Measurements from ENCODE around the gene ACOT2. TPM values are rescaled to one million over a fixed set of nuclear protein-coding genes. Genes with fewer than 3 reads are reported as not detected.

ACOT2 gene
- total and polyA plus RNA-seq, 2 donors = 13.8 to 20.3 TPM

DNA sequence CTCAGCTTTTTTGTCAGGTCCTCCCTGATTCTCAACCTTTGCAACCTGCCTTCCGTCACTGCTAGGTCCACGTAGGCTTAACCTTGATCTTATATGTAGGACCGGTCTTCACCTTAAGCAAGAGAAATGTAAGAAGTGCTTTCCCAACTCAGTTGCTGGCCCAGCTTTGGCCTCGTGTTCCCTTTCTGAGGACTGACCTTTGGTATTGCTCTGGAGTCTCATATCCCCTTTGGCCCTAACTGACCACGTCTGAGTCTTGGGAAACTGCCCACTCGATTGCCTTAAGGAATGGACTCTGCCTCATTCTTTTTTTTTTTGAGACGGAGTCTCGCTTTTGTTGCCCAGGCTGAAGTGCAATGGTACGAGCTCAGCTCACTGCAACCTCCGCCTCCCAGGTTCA lies 51.3 kb downstream of the ACOT2 start:
- no peak overlapping the region for H3K27ac ChIP-seq (ENCODE audit: low read depth in 1 of 2, low read length in 1 of 2)
- no peaks in the 10 kb centered on the region for H3K36me3 ChIP-seq (ENCODE audit: control insufficient read depth in 2 of 2, insufficient read depth in 2 of 2, low read length in 1 of 2)
- H3K9me3 ChIP-seq (ENCODE audit: control insufficient read depth in 2 of 2, insufficient read depth in 1 of 2, low read length in 1 of 2) = no peaks in the 10 kb centered on the region
- DNase-seq (ENCODE audit: low read depth in 6 of 9, low spot score in 9 of 9) = no peak
- no peak overlapping the region for H3K4me3 ChIP-seq (ENCODE audit: low read length in 2 of 2)
- no peaks in the 10 kb centered on the region for H3K4me1 ChIP-seq (ENCODE audit: control insufficient read depth in 2 of 2, insufficient read depth in 2 of 2, low read length in 2 of 2)
- WGBS = 95% methylated on average over 10 of the region's 10 CpGs
- no peaks in the 10 kb centered on the region for H3K27me3 ChIP-seq (ENCODE audit: control insufficient read depth in 2 of 2, insufficient read depth in 1 of 2, low read length in 1 of 2)

DNA sequence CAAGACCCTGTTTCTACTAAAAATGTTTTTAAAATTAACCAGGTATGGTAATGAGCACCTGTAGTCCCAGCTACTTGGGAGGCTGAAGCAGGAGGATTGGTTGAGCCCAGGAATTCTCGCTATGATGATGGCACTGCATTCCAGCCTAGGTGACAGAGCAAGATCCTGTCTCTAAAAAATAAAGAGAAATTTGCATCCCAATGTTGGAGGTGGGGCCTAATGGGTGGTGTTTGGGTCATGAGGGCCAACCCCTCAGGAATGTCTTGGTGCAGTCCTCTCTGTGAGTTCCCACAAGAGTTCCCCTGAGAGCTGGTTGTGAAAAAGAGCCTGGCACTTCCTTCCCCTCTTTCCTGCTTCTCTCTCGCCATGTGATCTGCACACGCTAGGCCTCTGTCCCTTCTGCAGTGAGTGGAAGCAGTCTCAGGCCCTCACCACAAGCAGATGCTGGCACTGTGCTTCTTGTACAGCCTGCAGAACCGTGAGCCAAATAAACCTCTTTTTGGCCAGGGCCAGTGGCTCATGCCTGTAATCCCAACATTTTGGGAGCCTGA lies 54.6 kb downstream of the ACOT2 start:
- H3K27ac ChIP-seq (ENCODE audit: low read depth in 1 of 2, low read length in 1 of 2) = no peak overlapping the region
- no peaks in the 10 kb centered on the region for H3K4me1 ChIP-seq (ENCODE audit: control insufficient read depth in 2 of 2, insufficient read depth in 2 of 2, low read length in 2 of 2)
- H3K27me3 ChIP-seq (ENCODE audit: control insufficient read depth in 2 of 2, insufficient read depth in 1 of 2, low read length in 1 of 2) = no peaks in the 10 kb centered on the region
- WGBS = 95% methylated on average over 4 of the region's 4 CpGs
- H3K9me3 ChIP-seq (ENCODE audit: control insufficient read depth in 2 of 2, insufficient read depth in 1 of 2, low read length in 1 of 2) = no peaks in the 10 kb centered on the region
- H3K4me3 ChIP-seq (ENCODE audit: low read length in 2 of 2) = no peak overlapping the region
- DNase-seq (ENCODE audit: low read depth in 6 of 9, low spot score in 9 of 9) = no peak
- no peaks in the 10 kb centered on the region for H3K36me3 ChIP-seq (ENCODE audit: control insufficient read depth in 2 of 2, insufficient read depth in 2 of 2, low read length in 1 of 2)

Other genes with a start within 250 kb of the ACOT2 start
- gene NUMB, start 110.7 kb upstream of the ACOT2 start, total RNA-seq = 15.9 TPM
- 38.3 TPM for gene NUMB, start 110.7 kb upstream of the ACOT2 start, polyA plus RNA-seq
- 17.0 TPM for gene RIOX1, start 78.3 kb upstream of the ACOT2 start, total RNA-seq
- 11.2 TPM for gene RIOX1, start 78.3 kb upstream of the ACOT2 start, polyA plus RNA-seq
- 1.5 TPM for gene ACOT1, start 32.1 kb upstream of the ACOT2 start, total RNA-seq
- 3.1 TPM for gene ACOT1, start 32.1 kb upstream of the ACOT2 start, polyA plus RNA-seq
- gene HEATR4, start 10.3 kb upstream of the ACOT2 start, total RNA-seq = 0.09 TPM
- 0.14 TPM for gene HEATR4, start 10.3 kb upstream of the ACOT2 start, polyA plus RNA-seq
- gene ACOT4, start 22.7 kb downstream of the ACOT2 start, total RNA-seq = 0.76 TPM
- 1.6 TPM for gene ACOT4, start 22.7 kb downstream of the ACOT2 start, polyA plus RNA-seq
- gene ACOT6, start 43.3 kb downstream of the ACOT2 start, total RNA-seq = not detected
- 0.05 TPM for gene ACOT6, start 43.3 kb downstream of the ACOT2 start, polyA plus RNA-seq
- 6.0 TPM for gene DNAL1, start 75.8 kb downstream of the ACOT2 start, total RNA-seq
- 4.1 TPM for gene DNAL1, start 75.8 kb downstream of the ACOT2 start, polyA plus RNA-seq
- 5.0 TPM for gene PNMA1, start 145.2 kb downstream of the ACOT2 start, total RNA-seq
- gene PNMA1, start 145.2 kb downstream of the ACOT2 start, polyA plus RNA-seq = 31.2 TPM